GM15510 (cell line): ENCODE results near the gene RAD51AP2.

Source experiments
- POLR2A ChIP-seq: IDR thresholded peaks from 3 replicates; pipeline ENCODE4 v1.6.1; 2011; ENCODE audit warnings: borderline replicate concordance; ENCODE audit not compliant: insufficient read length; ENCODE audit errors: extremely low read depth

Gene RAD51AP2

GRCh38 chr2:17518212-17519154 lies at the start of gene RAD51AP2:
RAD51AP2 (minus strand) TSS chr2:17518440; CDS start chr2:17518415, 25 bp downstream.
- TF ChIP-seq POLR2A = peak; percentile 49

- TF ChIP-seq POLR2A = no peak
These were observed 40.6 kb upstream of the RAD51AP2 start for GRCh38 chr2:17558878-17559277.

- no peak for TF ChIP-seq POLR2A
These were observed 39.8 kb upstream of the RAD51AP2 start for GRCh38 chr2:17558053-17558452.

- TF ChIP-seq POLR2A = no peak
These were observed 39.4 kb upstream of the RAD51AP2 start for GRCh38 chr2:17557596-17557995.

- TF ChIP-seq POLR2A = no peak
These were observed 36.9 kb upstream of the RAD51AP2 start for GRCh38 chr2:17555150-17555549.

GRCh38 chr2:17550907-17551306 lies 32.7 kb upstream of the RAD51AP2 start:
- no peak for TF ChIP-seq POLR2A

GRCh38 chr2:17547737-17548136 lies 29.5 kb upstream of the RAD51AP2 start:
- TF ChIP-seq POLR2A = no peak

GRCh38 chr2:17547237-17547636 lies 29.0 kb upstream of the RAD51AP2 start:
- no peak for TF ChIP-seq POLR2A

GRCh38 chr2:17545680-17546613 lies 27.7 kb upstream of the RAD51AP2 start:
- no peak for TF ChIP-seq POLR2A

GRCh38 chr2:17544256-17544655 lies 26.0 kb upstream of the RAD51AP2 start:
- TF ChIP-seq POLR2A = no peak

GRCh38 chr2:17543848-17544247 lies 25.6 kb upstream of the RAD51AP2 start:
- no peak for TF ChIP-seq POLR2A

GRCh38 chr2:17543131-17543660 lies 25.0 kb upstream of the RAD51AP2 start:
- TF ChIP-seq POLR2A = no peak

GRCh38 chr2:17542471-17542870 lies 24.2 kb upstream of the RAD51AP2 start:
- no peak for TF ChIP-seq POLR2A

GRCh38 chr2:17541531-17541950 lies 23.3 kb upstream of the RAD51AP2 start:
- no peak for TF ChIP-seq POLR2A
